SHP77 (cell line): Measurements from ENCODE around the gene SNUPN.
"Not testable (repeated sequence)": the region's sequence is repeated elsewhere in the genome, so short reads cannot be mapped to it uniquely, and the experiment has no call there.

ENCODE experiments used
- DNase-seq, 2 experiments: peaks; one replicate each; lab custom pipeline; 2025; lab: John Stamatoyannopoulos, UW

Gene SNUPN

DNA sequence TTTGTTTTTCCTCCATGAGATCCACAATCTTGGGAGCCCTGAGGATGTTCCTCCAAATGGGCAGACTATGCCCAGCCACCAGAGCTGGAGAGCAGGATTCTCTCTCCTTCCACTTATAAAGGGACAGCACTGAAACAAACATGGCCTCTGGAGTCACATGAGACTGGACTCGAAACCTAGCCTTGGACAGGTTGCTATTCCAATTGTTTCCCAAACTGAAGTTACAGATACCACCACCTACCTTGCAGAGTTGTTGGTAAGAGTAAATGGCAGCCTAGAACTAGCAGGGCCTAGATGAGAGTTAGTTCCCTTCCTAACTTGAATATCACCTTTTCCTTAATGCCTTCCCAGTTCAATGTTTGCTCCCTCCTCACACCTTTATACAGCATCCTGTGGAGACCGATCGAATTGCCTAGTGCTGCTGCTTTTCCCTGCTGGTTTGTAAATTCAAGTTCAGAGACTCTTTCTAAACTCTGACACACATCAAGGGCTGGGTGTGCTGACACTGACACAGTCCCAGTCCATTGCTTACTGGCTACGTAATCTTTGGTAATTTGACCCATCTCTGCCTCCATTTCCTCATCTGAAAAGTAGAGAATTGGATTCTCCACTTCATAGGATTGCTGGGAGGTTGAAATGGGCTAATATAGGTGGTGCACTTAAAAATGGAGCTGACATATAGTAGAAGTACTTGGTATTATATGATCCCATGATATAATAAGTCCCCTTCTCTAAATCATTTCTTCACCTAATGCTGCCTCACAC lies 11.9 kb upstream of the SNUPN start:
- DNase-seq, result no peak

GRCh38 chr15:75636026-75636425 lies 10.5 kb upstream of the SNUPN start:
- no peak for DNase-seq

- DNase-seq, result not testable (repeated sequence)
Measured at GRCh38 chr15:75633922-75634321, 8.4 kb upstream of the SNUPN start.

- DNase-seq, result no peak
Measured at GRCh38 chr15:75631935-75632334, 6.4 kb upstream of the SNUPN start.

DNA sequence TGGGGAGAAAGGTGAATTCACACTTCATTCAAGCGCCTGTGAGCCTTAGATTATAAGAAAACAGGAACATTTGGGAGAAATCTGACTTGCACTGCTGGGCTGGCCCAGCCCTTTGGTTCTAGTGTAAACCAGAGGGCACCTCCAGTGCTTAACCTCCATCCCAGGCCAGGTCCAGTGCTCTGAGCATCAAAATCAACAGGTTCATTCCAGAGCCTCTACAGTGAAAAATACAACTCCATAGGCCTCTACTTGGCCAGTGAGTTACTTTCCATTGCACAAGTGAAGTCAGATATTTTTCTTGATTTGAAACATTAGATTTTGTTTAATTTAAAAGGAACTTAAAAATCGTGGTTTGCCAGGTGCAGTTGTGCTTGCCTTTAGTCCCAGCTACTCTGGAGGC lies 3.0 kb downstream of the SNUPN start:
- no peak for DNase-seq

GRCh38 chr15:75620841-75621391 lies 4.6 kb downstream of the SNUPN start:
- DNase-seq, result no peak

- no peak for DNase-seq
Measured at GRCh38 chr15:75620058-75620820, 5.3 kb downstream of the SNUPN start.

DNA sequence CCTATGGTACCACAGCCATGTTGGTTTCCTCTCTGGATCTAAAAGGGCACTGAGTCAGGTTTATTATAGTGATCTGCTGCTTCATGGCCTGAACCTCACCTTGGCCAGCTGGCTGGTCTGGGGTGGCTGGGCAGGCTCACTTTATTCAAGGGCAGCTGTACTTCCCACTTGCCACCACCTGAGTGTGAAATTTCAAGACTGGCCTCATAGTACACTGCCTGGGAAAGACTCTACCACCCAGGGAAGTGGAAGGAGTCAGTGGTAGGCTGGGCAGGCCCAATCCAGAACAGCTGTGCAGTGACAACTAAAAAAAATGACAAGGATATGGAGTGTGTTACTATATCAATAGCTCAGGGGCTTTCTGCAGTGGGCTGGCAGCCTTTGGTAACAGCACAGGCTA lies 8.8 kb downstream of the SNUPN start:
- DNase-seq, result no peak

- no peak for DNase-seq
Measured at GRCh38 chr15:75606711-75607699, 18.5 kb downstream of the SNUPN start.

- no peak for DNase-seq
Measured at GRCh38 chr15:75606026-75606425, 19.5 kb downstream of the SNUPN start.

- no peak for DNase-seq
Measured at GRCh38 chr15:75599401-75599800, 26.1 kb downstream of the SNUPN start.

GRCh38 chr15:75598361-75598760 lies 27.2 kb downstream of the SNUPN start:
- no peak for DNase-seq

GRCh38 chr15:75597667-75598341 lies 27.7 kb downstream of the SNUPN start:
- no peak for DNase-seq

DNA sequence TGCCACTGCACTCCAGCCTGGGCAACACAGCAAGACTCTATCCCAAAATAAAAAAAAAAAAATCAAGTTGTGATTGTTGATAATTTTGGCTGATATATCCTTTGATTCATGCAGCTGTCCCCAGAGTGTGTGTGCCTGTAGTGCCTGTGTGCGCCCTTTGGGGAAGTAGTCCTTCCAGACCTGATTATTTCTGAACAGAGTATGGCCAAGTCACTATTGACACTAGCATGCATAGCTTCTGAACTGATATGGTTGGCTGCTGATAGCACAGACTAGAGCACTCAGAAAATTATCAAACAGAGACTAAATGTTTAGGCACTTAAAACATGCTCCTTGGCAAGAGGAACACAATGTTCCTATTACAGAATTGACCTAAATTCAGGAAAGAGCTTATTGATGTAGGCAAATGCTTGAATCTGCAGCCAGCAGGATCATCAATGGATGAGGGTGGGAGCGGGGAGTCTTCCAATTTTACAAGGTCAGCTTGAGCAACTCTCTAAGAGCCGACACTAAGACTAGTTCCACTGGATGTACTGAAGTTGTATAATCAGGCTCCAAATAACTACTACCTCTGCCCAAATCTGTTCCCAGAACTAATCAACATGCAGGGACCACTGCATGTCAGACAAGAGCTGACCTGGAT lies 28.7 kb downstream of the SNUPN start:
- no peak for DNase-seq

DNA sequence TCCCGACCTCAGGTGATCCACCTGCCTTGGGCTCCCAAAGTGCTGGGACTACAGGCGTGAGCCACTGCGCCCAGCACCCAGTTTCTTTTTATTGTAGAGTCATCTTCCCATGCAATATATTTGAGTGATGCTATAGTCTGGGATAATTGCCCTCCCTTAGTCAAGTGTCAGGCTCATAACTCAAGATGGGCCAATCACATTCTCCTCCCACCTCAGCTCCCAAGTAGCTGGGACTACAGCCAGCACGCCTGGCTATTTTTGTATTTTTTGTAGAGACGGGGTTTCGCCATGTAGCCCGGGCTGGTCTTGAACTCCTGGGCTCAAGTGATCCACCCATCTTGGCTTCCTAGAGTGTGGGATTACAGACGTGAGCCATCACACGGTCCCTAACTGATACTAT lies 31.2 kb downstream of the SNUPN start:
- no peak for DNase-seq

- DNase-seq, result no peak
Measured at GRCh38 chr15:75591655-75592364, 33.7 kb downstream of the SNUPN start.

DNA sequence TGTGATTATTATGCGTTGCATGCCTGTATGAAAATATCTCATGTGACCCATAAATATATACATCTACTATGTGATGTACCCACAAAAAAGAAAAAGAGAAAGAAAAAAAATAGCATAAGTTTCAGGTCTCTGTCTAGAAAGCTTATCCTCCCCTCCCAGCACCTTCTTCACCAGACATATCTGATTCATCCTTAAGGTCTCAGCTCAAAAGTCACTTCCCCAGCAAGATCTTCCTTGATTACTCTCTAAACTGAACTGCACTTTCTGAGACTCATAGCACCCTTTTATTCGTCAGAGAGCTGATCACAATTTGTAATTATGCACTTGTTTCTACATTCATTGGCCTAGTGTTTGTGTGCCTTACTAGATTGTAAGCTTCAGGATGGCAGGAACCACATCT lies 35.3 kb downstream of the SNUPN start:
- no peak for DNase-seq

DNA sequence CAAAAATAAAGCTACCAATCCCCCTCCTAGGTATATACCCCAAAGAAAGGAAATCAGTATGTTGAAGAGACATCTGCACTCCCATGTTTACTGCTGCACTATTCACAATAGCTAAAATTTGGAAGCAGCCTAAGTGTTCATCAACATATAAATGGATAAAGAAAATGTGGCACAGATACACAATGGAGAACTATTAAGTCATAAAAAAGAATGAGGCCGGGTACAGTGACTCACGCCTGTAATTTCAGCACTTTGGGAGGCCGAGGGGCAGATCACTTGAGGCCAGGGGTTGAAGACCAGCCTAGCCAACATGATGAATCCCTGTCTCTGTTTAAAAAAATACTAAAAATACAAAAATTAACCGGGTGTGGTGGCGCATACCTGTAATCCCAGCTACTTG lies 36.5 kb downstream of the SNUPN start:
- DNase-seq, result no peak

- not testable (repeated sequence) for DNase-seq
Measured at GRCh38 chr15:75586422-75586821, 39.1 kb downstream of the SNUPN start.

DNA sequence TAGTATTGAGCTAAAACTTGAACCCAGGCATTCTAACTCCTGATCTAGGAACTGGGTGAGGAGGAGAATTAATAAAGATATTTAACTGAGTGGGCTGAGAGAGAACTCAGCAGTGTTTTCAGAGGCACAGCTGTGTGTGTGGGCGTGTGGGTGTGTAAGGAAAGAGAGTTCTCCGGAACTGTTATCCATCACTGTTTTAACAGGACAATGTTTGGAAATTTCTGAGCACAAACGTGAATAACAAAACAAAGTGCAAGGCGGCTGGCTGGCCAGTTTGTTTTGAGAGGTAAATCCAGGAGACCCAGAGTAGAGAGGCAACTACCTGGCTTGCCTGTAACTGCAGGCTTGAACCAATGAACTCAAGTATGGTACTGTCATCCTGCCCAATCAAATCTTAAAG lies 41.4 kb downstream of the SNUPN start:
- DNase-seq, result no peak
